Keratinocyte (primary cell): Measurements from ENCODE around the gene SYNC. TPM values are rescaled to one million over a fixed set of nuclear protein-coding genes. Genes with fewer than 3 reads are reported as not detected.

Experiments used
- DNase-seq: peaks from one replicate; pipeline ENCODE4 v3.0.0-alpha.2; 2011; ENCODE audit warnings: low read depth, missing footprints, low spot score
- FAIRE-seq: peaks from 2 replicates; lab custom pipeline; 2011; peaks lifted over from hg19 to GRCh38; lab: Jason Lieb, UNC
- H2AFZ ChIP-seq: 2 replicates; pipeline ENCODE4 v1.6.0; 2012; ENCODE audit warnings: low read length, control low read depth, inconsistent platforms; ENCODE audit not compliant: control insufficient read depth
- H3K27ac ChIP-seq: 2 replicates; pipeline ENCODE4 v1.5.1; 2011; ENCODE audit warnings: low read length; ENCODE audit not compliant: control insufficient read depth, insufficient read depth
- H3K27me3 ChIP-seq: 3 replicates; pipeline ENCODE4 v1.6.0; 2011; ENCODE audit warnings: low read length; ENCODE audit not compliant: control insufficient read depth, insufficient read depth; ENCODE audit errors: extremely low read depth
- H3K36me3 ChIP-seq, 2 experiments: 2 replicates in 1 of 2; 3 replicates in 1 of 2; pipeline ENCODE4 v1.5.1; 2011; ENCODE audit warnings: low read length in 2 of 2, mild to moderate bottlenecking in 1 of 2; ENCODE audit not compliant: control insufficient read depth in 2 of 2, insufficient read depth in 2 of 2; ENCODE audit errors: extremely low read depth in 1 of 2
- H3K4me1 ChIP-seq: 3 replicates; pipeline ENCODE4 v1.5.1; 2011; ENCODE audit warnings: low read length; ENCODE audit not compliant: control insufficient read depth, insufficient read depth; ENCODE audit errors: extremely low read depth
- H3K4me2 ChIP-seq: 3 replicates; pipeline ENCODE4 v1.6.0; 2011; ENCODE audit warnings: low read depth, low read length; ENCODE audit not compliant: control insufficient read depth, insufficient read depth; ENCODE audit errors: extremely low read depth
- H3K4me3 ChIP-seq, 3 experiments: fragments of 200-600 bp in 1 of 3; sonication (generic) in 1 of 3; 2 replicates in 2 of 3; 3 replicates in 1 of 3; pipeline ENCODE4 v1.5.1; 2011 to 2016; ENCODE audit warnings: low read length in 3 of 3, mild to moderate bottlenecking in 3 of 3, control low read depth in 2 of 3, inconsistent platforms in 1 of 3, low read depth in 1 of 3, mixed read lengths in 1 of 3, mixed run types in 1 of 3, moderate library complexity in 1 of 3; ENCODE audit not compliant: control insufficient read depth in 2 of 3, insufficient read depth in 2 of 3; ENCODE audit errors: extremely low read depth in 1 of 3
- H3K79me2 ChIP-seq: 2 replicates; pipeline ENCODE4 v1.6.0; 2012; ENCODE audit warnings: low read length; ENCODE audit not compliant: control insufficient read depth, insufficient read depth
- H3K9ac ChIP-seq: 3 replicates; pipeline ENCODE4 v1.6.0; 2011; ENCODE audit warnings: low read length; ENCODE audit not compliant: control insufficient read depth, insufficient read depth; ENCODE audit errors: extremely low read depth
- H3K9me1 ChIP-seq: 3 replicates; pipeline ENCODE4 v1.6.0; 2011; ENCODE audit warnings: low read length; ENCODE audit not compliant: control insufficient read depth, insufficient read depth; ENCODE audit errors: extremely low read depth
- H3K9me3 ChIP-seq: 2 replicates; pipeline ENCODE4 v1.5.1; 2012; ENCODE audit warnings: low read depth, low read length; ENCODE audit not compliant: control insufficient read depth
- H4K20me1 ChIP-seq: 3 replicates; pipeline ENCODE4 v1.6.0; 2011; ENCODE audit warnings: low read length; ENCODE audit not compliant: control insufficient read depth, insufficient read depth; ENCODE audit errors: extremely low read depth
- EZH2 ChIP-seq: IDR thresholded peaks from one replicate; pipeline ENCODE4 v1.6.1; 2012; ENCODE audit warnings: inconsistent platforms, mild to moderate bottlenecking, low read length, moderate library complexity
- dilution Hi-C: fragments of 300-500 bp; cut with MboI; formaldehyde crosslinking; loops from one replicate; pipeline ENCODE4 v1.7.0; 2020; ENCODE audit warnings: low sequenced_read_pairs; ENCODE audit not compliant: extremely low pct_ligation_motif_present
- polyA plus RNA-seq, 5 experiments: library from polyadenylated mRNA; depleted of rRNA in 3 of 5; stranded (reverse) in 3 of 5; stranded (forward) in 1 of 5; unstranded in 1 of 5; fragments of >200 nt; gene quantifications; 1 replicate in 1 of 5; 2 replicates in 3 of 5; 3 replicates in 1 of 5; pipeline versions ENCODE4 v1.2.1 to v1.2.3, GENCODE V29; 2011 to 2012; ENCODE audit warnings: missing spikeins in 2 of 5, low read depth in 1 of 5, low replicate concordance in 1 of 5
- TF ChIP-seq, protein P1 (sequence below), 3 experiments: IDR thresholded peaks in 1 of 3; conservative IDR thresholded peaks in 1 of 3; optimal IDR thresholded peaks in 1 of 3; 2 replicates in 2 of 3; 3 replicates in 1 of 3; pipeline versions ENCODE3 to v1.5.1; 2011; ENCODE audit warnings: low read length in 3 of 3, mild to moderate bottlenecking in 3 of 3, moderate library complexity in 2 of 3, control low read depth in 1 of 3, inconsistent platforms in 1 of 3; ENCODE audit not compliant: insufficient read depth in 2 of 3; ENCODE audit errors: extremely low read depth in 1 of 3

The SYNC gene
- polyA plus RNA-seq, 1 donor (not counting 4 experiments of a cell fraction or from before 2014, with no cell fraction given), result 11.2 TPM

DNA sequence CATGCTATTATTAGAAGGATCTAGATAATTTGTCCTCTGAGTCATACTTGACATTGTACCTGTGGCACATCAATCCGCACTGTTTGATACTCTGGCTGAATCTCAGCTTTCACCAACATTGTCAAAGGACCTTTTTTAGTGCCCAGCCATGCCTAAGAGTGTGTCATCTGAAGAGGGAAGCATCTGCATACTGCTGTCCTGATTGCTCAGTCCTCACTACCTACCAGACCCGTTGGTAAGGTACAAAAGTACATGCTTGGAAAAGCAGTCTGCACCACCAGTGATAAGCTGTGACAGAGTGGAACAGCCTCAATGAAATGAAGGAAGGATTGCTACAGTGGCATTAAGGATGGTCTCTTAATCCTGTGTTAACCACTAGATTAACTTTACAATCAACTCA, 17.1 kb downstream of the SYNC start:
- Histone ChIP-seq H3K9me3 (no peaks in the 10 kb centered on the region), H3K27me3 (no peaks in the 10 kb centered on the region), H3K9ac (no peak overlapping the region), H3K4me1 (no peaks in the 10 kb centered on the region), H3K27ac (no peak overlapping the region), H2AFZ (no peak overlapping the region), H4K20me1 (no peaks in the 10 kb centered on the region), H3K4me3 (no peak overlapping the region), H3K79me2 (no peaks in the 10 kb centered on the region), H3K9me1 (no peaks in the 10 kb centered on the region), H3K36me3 (peaks cover 18 to 23% of the 10 kb centered on the region in 2 experiments), H3K4me2 (no peak overlapping the region)
- DNase-seq (no peak), FAIRE-seq (no peak)
- TF ChIP-seq EZH2, result no peak
- TF ChIP-seq, protein P1, sequence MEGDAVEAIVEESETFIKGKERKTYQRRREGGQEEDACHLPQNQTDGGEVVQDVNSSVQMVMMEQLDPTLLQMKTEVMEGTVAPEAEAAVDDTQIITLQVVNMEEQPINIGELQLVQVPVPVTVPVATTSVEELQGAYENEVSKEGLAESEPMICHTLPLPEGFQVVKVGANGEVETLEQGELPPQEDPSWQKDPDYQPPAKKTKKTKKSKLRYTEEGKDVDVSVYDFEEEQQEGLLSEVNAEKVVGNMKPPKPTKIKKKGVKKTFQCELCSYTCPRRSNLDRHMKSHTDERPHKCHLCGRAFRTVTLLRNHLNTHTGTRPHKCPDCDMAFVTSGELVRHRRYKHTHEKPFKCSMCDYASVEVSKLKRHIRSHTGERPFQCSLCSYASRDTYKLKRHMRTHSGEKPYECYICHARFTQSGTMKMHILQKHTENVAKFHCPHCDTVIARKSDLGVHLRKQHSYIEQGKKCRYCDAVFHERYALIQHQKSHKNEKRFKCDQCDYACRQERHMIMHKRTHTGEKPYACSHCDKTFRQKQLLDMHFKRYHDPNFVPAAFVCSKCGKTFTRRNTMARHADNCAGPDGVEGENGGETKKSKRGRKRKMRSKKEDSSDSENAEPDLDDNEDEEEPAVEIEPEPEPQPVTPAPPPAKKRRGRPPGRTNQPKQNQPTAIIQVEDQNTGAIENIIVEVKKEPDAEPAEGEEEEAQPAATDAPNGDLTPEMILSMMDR (optimal IDR thresholded peaks at IDR 0.05 in 1 of 3, IDR thresholded peaks at IDR 0.05 in 1 of 3, conservative IDR thresholded peaks at IDR 0.05 in 1 of 3; ENCODE audit: extremely low read depth in 1 of 3, insufficient read depth in 2 of 3, low read length in 3 of 3), result no peak
- dilution Hi-C loops, result no loop called here

DNA sequence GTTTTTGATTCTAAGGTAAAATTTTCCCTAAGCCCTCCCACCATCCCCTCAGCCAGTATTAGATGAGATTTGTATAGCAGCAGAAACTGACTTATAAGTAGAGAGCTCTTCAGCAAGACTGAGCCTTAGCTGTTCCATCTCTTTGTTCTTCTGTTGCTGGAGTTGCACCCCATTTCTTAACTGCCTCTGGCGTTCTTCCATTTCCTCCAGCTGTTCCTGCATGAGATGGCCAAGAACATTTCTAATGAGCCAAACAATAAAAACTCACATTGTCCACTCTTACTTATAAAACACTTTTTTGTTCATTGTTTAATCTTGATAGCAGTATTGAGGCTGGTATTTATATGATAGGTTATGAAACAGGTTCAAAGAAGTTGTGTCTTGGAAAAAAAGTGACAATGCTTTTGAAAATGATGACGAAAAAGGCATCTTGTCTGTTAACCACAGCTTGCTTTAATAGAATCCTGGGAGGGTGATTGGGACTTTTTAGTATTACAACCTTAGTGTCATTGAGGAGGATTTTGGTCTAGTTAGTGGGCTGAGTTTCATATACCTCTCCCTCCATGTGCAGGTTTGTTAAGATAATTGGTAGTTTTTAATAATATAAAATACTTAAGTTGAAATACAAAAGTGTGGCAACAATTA, 18.3 kb downstream of the SYNC start:
- H3K36me3 ChIP-seq, result peaks cover 21 to 23% of the 10 kb centered on the region in 2 experiments

More for the DNA sequence above, 18.3 kb downstream of the SYNC start:
- Histone ChIP-seq H3K9ac (no peak overlapping the region), H3K79me2 (no peaks in the 10 kb centered on the region), H2AFZ (no peak overlapping the region), H3K27me3 (no peaks in the 10 kb centered on the region), H3K4me2 (no peak overlapping the region), H3K4me1 (no peaks in the 10 kb centered on the region), H4K20me1 (no peaks in the 10 kb centered on the region), H3K9me1 (no peaks in the 10 kb centered on the region), H3K9me3 (no peaks in the 10 kb centered on the region), H3K4me3 (no peak overlapping the region), H3K27ac (no peak overlapping the region)
- TF ChIP-seq, protein P1 (optimal IDR thresholded peaks at IDR 0.05 in 1 of 3, IDR thresholded peaks at IDR 0.05 in 1 of 3, conservative IDR thresholded peaks at IDR 0.05 in 1 of 3; ENCODE audit: extremely low read depth in 1 of 3, insufficient read depth in 2 of 3, low read length in 3 of 3), result no peak
- TF ChIP-seq EZH2, result no peak
- FAIRE-seq, result no peak
- no peak for DNase-seq
- dilution Hi-C loops, result no loop called here
